Measurements from ENCODE around the gene SLC34A1.

SLC34A1 gene

DNA sequence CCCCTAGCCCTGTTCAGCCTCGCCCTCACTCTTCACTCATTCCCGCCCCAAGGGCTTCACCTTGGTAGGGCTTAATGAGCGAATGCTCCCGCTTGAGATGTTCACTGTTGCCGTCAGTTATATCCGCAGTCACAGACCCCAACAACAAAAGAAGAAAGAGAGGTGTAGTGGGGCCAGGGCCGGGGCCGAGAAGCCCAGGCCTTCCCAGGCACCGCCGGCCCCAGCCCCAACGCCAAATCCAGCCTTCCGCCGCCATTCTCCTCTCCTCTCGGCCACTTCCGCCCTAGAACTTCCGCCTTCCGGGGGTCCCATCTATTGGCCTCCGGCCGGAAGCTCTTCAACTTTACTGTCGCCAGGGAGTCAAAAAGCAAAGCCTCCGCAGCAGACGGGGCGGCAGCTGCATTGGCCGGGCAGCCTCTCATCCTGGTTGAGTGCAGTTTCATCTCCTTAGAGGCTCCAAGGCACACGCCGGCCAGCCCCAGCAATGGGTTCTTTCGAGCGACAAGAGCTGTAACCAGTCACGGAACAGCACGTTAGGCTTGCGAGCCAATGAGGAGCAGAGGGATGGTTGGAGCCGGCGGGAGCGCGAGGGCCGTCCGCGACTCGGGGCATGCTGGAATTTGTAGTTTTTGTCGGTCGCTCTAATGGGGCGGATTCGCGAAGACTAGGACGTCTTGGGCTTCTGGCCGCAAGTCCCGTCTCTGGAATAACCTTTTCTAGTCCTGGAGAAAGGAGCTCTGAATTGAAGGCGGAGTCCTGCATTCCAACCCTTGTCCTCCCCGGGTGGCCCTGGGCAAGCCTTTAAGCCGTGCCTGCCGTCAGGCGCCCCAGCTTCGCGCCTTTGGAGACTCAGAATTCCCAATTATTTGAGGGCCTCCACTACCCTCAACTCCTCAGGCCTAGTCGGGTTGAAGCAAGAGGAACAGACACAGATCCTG, 32.6 kb upstream of the SLC34A1 start, which contains the start of gene LMAN2 (continued):
- TF ChIP-seq ZBTB26 (tag by site-specific recombination; optimal IDR thresholded peaks at IDR 0.05) (peak; percentile 87), ZBTB48 (tag by site-specific recombination; IDR thresholded peaks at IDR 0.05) (peak; percentile 48), ZNF560 (tag by site-specific recombination; IDR thresholded peaks at IDR 0.05; ENCODE audit: borderline replicate concordance) (no peak), ZNF24 (tag by site-specific recombination; IDR thresholded peaks at IDR 0.05) (peak; percentile 78; the same call in 1 of the 2 replicates), ZNF366 (tag by site-specific recombination; conservative IDR thresholded peaks at IDR 0.05) (no peak), ZNF302 (tag by site-specific recombination; IDR thresholded peaks at IDR 0.05; ENCODE audit: low read depth) (no peak), ZNF239 (tag by site-specific recombination; IDR thresholded peaks at IDR 0.05) (no peak), GLIS2 (tag by site-specific recombination; IDR thresholded peaks at IDR 0.05) (no peak), ZSCAN18 (tag by site-specific recombination; IDR thresholded peaks at IDR 0.05) (no peak; the same call in 1 of the 2 replicates), ZSCAN23 (tag by site-specific recombination; IDR thresholded peaks at IDR 0.05) (0 out of 2 replicates have a peak, but pooled peaks have one; percentile 28), ZBTB6 (tag by site-specific recombination; IDR thresholded peaks at IDR 0.05) (peak; percentile 30; the same call in 1 of the 2 replicates), ZNF16 (tag by site-specific recombination; IDR thresholded peaks at IDR 0.05; ENCODE audit: low read depth) (no peak), ZNF514 (tag by site-specific recombination; IDR thresholded peaks at IDR 0.05) (no peak), ZNF266 (tag by site-specific recombination; IDR thresholded peaks at IDR 0.05; ENCODE audit: low read depth) (no peak), ZNF274 (IDR thresholded peaks at IDR 0.05; ENCODE audit: low read length) (no peak), ZNF274 (tag by site-specific recombination; IDR thresholded peaks at IDR 0.05; ENCODE audit: borderline replicate concordance) (no peak), ZNF658 (tag by site-specific recombination; IDR thresholded peaks at IDR 0.05) (no peak), ZNF311 (tag by site-specific recombination; IDR thresholded peaks at IDR 0.05; ENCODE audit: borderline replicate concordance) (no peak), MZF1 (tag by site-specific recombination; IDR thresholded peaks at IDR 0.05; ENCODE audit: borderline replicate concordance) (no peak), ZNF600 (tag by site-specific recombination; IDR thresholded peaks at IDR 0.05) (peak; percentile 38; the same call in 1 of the 2 replicates), HOXD13 (CRISPR knock-in tag; IDR thresholded peaks at IDR 0.05; ENCODE audit: borderline replicate concordance) (no peak), ZNF112 (tag by site-specific recombination; IDR thresholded peaks at IDR 0.05) (no peak), ZBTB7A (tag by site-specific recombination; IDR thresholded peaks at IDR 0.05; ENCODE audit: low read depth) (0 out of 2 replicates have a peak, but pooled peaks have one; percentile 35), ZNF777 (tag by site-specific recombination; IDR thresholded peaks at IDR 0.05; ENCODE audit: borderline replicate concordance) (no peak), ZNF677 (tag by site-specific recombination; IDR thresholded peaks at IDR 0.05) (no peak)
- TF ChIP-seq, protein P1, sequence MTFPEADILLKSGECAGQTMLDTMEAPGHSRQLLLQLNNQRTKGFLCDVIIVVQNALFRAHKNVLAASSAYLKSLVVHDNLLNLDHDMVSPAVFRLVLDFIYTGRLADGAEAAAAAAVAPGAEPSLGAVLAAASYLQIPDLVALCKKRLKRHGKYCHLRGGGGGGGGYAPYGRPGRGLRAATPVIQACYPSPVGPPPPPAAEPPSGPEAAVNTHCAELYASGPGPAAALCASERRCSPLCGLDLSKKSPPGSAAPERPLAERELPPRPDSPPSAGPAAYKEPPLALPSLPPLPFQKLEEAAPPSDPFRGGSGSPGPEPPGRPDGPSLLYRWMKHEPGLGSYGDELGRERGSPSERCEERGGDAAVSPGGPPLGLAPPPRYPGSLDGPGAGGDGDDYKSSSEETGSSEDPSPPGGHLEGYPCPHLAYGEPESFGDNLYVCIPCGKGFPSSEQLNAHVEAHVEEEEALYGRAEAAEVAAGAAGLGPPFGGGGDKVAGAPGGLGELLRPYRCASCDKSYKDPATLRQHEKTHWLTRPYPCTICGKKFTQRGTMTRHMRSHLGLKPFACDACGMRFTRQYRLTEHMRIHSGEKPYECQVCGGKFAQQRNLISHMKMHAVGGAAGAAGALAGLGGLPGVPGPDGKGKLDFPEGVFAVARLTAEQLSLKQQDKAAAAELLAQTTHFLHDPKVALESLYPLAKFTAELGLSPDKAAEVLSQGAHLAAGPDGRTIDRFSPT (tag by site-specific recombination; IDR thresholded peaks at IDR 0.05): no peak
- TF ChIP-seq, protein P2, sequence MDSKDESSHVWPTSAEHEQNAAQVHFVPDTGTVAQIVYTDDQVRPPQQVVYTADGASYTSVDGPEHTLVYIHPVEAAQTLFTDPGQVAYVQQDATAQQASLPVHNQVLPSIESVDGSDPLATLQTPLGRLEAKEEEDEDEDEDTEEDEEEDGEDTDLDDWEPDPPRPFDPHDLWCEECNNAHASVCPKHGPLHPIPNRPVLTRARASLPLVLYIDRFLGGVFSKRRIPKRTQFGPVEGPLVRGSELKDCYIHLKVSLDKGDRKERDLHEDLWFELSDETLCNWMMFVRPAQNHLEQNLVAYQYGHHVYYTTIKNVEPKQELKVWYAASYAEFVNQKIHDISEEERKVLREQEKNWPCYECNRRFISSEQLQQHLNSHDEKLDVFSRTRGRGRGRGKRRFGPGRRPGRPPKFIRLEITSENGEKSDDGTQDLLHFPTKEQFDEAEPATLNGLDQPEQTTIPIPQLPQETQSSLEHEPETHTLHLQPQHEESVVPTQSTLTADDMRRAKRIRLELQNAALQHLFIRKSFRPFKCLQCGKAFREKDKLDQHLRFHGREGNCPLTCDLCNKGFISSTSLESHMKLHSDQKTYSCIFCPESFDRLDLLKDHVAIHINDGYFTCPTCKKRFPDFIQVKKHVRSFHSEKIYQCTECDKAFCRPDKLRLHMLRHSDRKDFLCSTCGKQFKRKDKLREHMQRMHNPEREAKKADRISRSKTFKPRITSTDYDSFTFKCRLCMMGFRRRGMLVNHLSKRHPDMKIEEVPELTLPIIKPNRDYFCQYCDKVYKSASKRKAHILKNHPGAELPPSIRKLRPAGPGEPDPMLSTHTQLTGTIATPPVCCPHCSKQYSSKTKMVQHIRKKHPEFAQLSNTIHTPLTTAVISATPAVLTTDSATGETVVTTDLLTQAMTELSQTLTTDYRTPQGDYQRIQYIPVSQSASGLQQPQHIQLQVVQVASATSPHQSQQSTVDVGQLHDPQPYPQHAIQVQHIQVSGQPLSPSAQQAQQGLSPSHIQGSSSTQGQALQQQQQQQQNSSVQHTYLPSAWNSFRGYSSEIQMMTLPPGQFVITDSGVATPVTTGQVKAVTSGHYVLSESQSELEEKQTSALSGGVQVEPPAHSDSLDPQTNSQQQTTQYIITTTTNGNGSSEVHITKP (tag by site-specific recombination; IDR thresholded peaks at IDR 0.05): peak; percentile 85

All from HEK293 (cell line).